Fibroblast of lung (primary cell): Measurements from ENCODE around the gene ITPKC. TPM values are rescaled to one million over a fixed set of nuclear protein-coding genes. Genes with fewer than 3 reads are reported as not detected.

Experiments
- DNase-seq, 2 donors: peaks; one replicate each; pipeline versions ENCODE4 v3.0.0 to v3.0.0-alpha.2; 2010; ENCODE audit warnings: low read depth in 2 of 2
- H2AFZ ChIP-seq: 2 replicates; pipeline ENCODE4 v1.5.1; 2012; ENCODE audit warnings: low read length, control low read depth, inconsistent platforms
- H3K27ac ChIP-seq: 2 replicates; pipeline ENCODE4 v1.5.1; 2011; ENCODE audit warnings: low read length, control low read depth; ENCODE audit not compliant: insufficient read depth
- H3K27me3 ChIP-seq: 2 replicates; pipeline ENCODE4 v1.5.1; 2011; ENCODE audit warnings: mild to moderate bottlenecking, low read length; ENCODE audit not compliant: control insufficient read depth, insufficient read depth
- H3K36me3 ChIP-seq: 2 replicates; pipeline ENCODE4 v1.5.1; 2011; ENCODE audit warnings: low read length; ENCODE audit not compliant: control insufficient read depth, insufficient read depth
- H3K4me1 ChIP-seq: 2 replicates; pipeline ENCODE4 v1.5.1; 2011; ENCODE audit warnings: low read length; ENCODE audit not compliant: control insufficient read depth, insufficient read depth; ENCODE audit errors: extremely low read depth
- H3K4me2 ChIP-seq: 2 replicates; pipeline ENCODE4 v1.5.1; 2011; ENCODE audit warnings: low read length, control low read depth; ENCODE audit not compliant: insufficient read depth; ENCODE audit errors: extremely low read depth
- H3K4me3 ChIP-seq, 4 experiments: fragments of 200-600 bp in 1 of 4; sonication (generic) in 1 of 4; replicated peaks in 1 of 4; 2 replicates each; pipeline ENCODE4 v1.5.1; 2011 to 2016; ENCODE audit warnings: low read length in 4 of 4, low read depth in 3 of 4, mild to moderate bottlenecking in 3 of 4, control low read depth in 2 of 4, inconsistent platforms in 1 of 4, mixed read lengths in 1 of 4; ENCODE audit not compliant: insufficient read depth in 1 of 4; ENCODE audit errors: control extremely low read depth in 1 of 4
- H3K79me2 ChIP-seq: 2 replicates; pipeline ENCODE4 v1.5.1; 2012; ENCODE audit warnings: mild to moderate bottlenecking, low read length, inconsistent platforms; ENCODE audit not compliant: control insufficient read depth, insufficient read depth
- H3K9ac ChIP-seq: 2 replicates; pipeline ENCODE4 v1.5.1; 2011; ENCODE audit warnings: mild to moderate bottlenecking, low read length, control low read depth; ENCODE audit not compliant: insufficient read depth
- H3K9me3 ChIP-seq: 2 replicates; pipeline ENCODE4 v1.5.1; 2012; ENCODE audit warnings: low read depth, low read length; ENCODE audit not compliant: control insufficient read depth, insufficient read depth
- H4K20me1 ChIP-seq: 2 replicates; pipeline ENCODE4 v1.5.1; 2011; ENCODE audit warnings: low read length; ENCODE audit not compliant: control insufficient read depth, insufficient read depth; ENCODE audit errors: extremely low read depth
- EZH2 ChIP-seq: IDR thresholded peaks from 2 replicates; pipeline ENCODE4 v1.5.1; 2012; ENCODE audit warnings: low read length, control low read depth, mild to moderate bottlenecking; ENCODE audit errors: missing control alignments
- polyA plus RNA-seq, 2 donors: library from polyadenylated mRNA; depleted of rRNA in 1 of 2; stranded (reverse) in 1 of 2; unstranded in 1 of 2; fragments of >200 nt; gene quantifications; 2 replicates each; pipeline ENCODE4 v1.2.1, GENCODE V29; 2011 to 2012; ENCODE audit warnings: missing spikeins in 1 of 2
- total RNA-seq: library from RNA; depleted of rRNA; stranded (reverse); fragments of >200 nt; gene quantifications from 2 replicates; pipeline ENCODE4 v1.2.1, GENCODE V29; 2014
- TF ChIP-seq, protein P1 (sequence below), 2 donors: IDR thresholded peaks in 1 of 2; conservative IDR thresholded peaks in 1 of 2; 1 replicate in 1 of 2; 2 replicates in 1 of 2; pipeline ENCODE4 v1.5.1; 2011 to 2012; ENCODE audit warnings: low read length in 2 of 2, control low read depth in 1 of 2, inconsistent platforms in 1 of 2, low read depth in 1 of 2, mild to moderate bottlenecking in 1 of 2

Gene ITPKC
- total and polyA plus RNA-seq, 2 donors (not counting 1 experiment from before 2014, with no cell fraction given) = 6.5 to 23.1 TPM

DNA sequence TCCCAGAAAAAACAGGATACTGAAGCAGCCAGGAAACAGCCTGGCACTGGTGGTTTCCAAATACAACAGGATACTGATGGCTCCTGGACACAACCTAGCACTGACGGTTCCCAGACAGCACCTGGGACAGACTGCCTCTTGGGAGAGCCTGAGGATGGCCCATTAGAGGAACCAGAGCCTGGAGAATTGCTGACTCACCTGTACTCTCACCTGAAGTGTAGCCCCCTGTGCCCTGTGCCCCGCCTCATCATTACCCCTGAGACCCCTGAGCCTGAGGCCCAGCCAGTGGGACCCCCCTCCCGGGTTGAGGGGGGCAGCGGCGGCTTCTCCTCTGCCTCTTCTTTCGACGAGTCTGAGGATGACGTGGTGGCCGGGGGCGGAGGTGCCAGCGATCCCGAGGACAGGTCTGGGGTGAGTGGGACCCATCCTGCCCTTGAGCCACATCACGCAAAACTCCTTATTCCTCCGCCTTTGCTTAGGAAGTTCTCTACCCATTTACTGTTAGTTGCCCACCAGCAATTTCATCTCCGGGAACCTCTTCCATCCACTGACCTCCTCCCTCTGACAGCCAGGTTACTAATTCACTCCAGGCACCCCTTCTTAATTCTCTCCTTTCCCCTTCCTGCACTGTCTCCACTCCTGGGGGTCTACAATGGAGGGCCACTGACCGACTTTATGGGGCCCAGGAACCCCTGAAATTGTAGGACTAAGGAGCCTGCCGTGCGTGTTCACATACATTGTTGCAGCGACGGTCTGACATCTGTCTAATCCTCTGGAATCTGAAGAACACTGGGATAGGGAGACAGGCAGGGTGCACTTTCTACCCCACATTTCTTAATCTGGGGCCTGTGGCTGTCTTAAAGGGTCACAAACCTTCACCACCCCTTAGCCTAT, 1.2 kb downstream of the ITPKC start:
- Histone ChIP-seq H3K4me1 (peaks cover 8% of the 10 kb centered on the region), H3K27ac (peak overlapping the region; percentile 98), H3K36me3 (no peaks in the 10 kb centered on the region), H3K9ac (peak overlapping the region; percentile 86), H2AFZ (no peak overlapping the region), H3K79me2 (peaks cover 46% of the 10 kb centered on the region), H4K20me1 (no peaks in the 10 kb centered on the region), H3K9me3 (no peaks in the 10 kb centered on the region), H3K4me3 (peak overlapping the region; percentile 70 to 94 (median 78)), H3K27me3 (no peaks in the 10 kb centered on the region), H3K4me2 (peak overlapping the region; percentile 92)
- TF ChIP-seq, protein P1, sequence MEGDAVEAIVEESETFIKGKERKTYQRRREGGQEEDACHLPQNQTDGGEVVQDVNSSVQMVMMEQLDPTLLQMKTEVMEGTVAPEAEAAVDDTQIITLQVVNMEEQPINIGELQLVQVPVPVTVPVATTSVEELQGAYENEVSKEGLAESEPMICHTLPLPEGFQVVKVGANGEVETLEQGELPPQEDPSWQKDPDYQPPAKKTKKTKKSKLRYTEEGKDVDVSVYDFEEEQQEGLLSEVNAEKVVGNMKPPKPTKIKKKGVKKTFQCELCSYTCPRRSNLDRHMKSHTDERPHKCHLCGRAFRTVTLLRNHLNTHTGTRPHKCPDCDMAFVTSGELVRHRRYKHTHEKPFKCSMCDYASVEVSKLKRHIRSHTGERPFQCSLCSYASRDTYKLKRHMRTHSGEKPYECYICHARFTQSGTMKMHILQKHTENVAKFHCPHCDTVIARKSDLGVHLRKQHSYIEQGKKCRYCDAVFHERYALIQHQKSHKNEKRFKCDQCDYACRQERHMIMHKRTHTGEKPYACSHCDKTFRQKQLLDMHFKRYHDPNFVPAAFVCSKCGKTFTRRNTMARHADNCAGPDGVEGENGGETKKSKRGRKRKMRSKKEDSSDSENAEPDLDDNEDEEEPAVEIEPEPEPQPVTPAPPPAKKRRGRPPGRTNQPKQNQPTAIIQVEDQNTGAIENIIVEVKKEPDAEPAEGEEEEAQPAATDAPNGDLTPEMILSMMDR (conservative IDR thresholded peaks at IDR 0.05 in 1 of 2, IDR thresholded peaks at IDR 0.05 in 1 of 2; ENCODE audit: low read depth in 1 of 2, low read length in 2 of 2) = no peak
- no peak for TF ChIP-seq EZH2
- peak; percentile 10 to 31 for DNase-seq

DNA sequence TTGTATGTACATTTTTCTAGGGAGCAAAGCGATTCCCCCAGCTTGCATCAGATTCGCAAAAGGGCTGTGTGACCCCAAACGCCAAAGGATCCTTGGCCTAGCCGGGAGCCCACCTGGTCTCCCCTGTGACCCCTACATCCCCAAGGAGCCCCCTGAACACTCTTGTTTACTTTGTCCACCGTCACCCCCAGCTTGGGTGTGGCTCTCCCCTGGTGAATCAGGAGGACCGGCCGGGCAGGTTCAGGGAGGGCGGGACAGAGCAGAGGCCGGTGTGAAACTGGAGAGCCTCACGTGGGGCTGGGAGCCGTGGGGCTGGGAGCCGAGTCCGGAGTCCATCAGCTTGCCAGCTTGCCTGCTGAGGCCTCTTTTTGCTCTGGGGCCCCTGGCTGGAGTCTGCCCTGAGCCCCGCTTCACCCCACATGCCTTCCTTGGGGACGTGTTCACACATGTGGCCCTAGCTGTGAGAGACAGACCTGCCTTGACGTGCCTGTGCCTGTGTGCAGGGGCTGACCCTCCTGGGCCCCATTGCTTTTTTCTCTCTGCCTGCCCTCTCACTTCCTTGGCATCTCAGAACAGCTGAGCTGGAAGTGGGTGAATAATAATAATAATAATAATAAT, 2.0 kb downstream of the ITPKC start:
- H3K9me3 ChIP-seq = no peaks in the 10 kb centered on the region
- H4K20me1 ChIP-seq = no peaks in the 10 kb centered on the region
- H3K4me2 ChIP-seq = peak overlapping the region; percentile 92
- H3K4me1 ChIP-seq = peaks cover 8% of the 10 kb centered on the region
- H3K79me2 ChIP-seq = peaks cover 50% of the 10 kb centered on the region
- peak overlapping the region; percentile 70 to 94 (median 78) for H3K4me3 ChIP-seq
- H3K9ac ChIP-seq = peak overlapping the region; percentile 86
- no peak overlapping the region for H2AFZ ChIP-seq
- H3K27me3 ChIP-seq = no peaks in the 10 kb centered on the region
- peak overlapping the region; percentile 98 for H3K27ac ChIP-seq
- no peak for TF ChIP-seq EZH2
- TF ChIP-seq, protein P1 (conservative IDR thresholded peaks at IDR 0.05 in 1 of 2, IDR thresholded peaks at IDR 0.05 in 1 of 2; ENCODE audit: low read depth in 1 of 2, low read length in 2 of 2) = no peak
- H3K36me3 ChIP-seq = no peaks in the 10 kb centered on the region
- DNase-seq = peak; percentile 54 to 64

DNA sequence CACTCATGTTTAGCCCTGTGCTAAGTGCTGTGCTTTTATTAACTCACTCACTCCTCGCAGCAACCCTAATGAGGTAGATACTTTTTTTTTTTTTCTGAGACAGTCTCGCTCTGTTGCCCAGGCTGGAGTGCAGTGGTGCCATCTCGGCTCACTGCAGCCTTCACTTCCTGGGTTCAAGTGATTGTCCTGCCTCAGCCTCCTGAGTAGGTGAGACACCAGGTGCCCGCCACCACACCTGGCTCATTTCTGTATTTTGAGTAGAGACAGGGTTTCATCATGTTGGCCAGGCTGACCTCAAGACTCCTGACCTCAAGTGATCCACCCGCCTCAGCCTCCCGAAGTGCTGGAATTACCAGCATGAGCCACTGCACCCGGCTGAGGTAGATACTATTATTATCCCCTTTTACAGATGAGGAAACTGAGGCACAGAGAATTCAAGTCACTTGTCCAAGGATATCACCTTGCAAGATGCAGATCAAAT, 2.5 kb downstream of the ITPKC start:
- peak overlapping the region; percentile 86 for H3K9ac ChIP-seq
- H3K27me3 ChIP-seq = no peaks in the 10 kb centered on the region
- no peak overlapping the region for H2AFZ ChIP-seq
- peak overlapping the region; percentile 98 for H3K27ac ChIP-seq
- H3K4me3 ChIP-seq = peak overlapping the region; percentile 70 to 94 (median 78)
- no peak for DNase-seq
- no peaks in the 10 kb centered on the region for H3K36me3 ChIP-seq
- H3K9me3 ChIP-seq = no peaks in the 10 kb centered on the region
- H3K4me1 ChIP-seq = peaks cover 8% of the 10 kb centered on the region
- peak overlapping the region; percentile 92 for H3K4me2 ChIP-seq
- H3K79me2 ChIP-seq = peaks cover 56% of the 10 kb centered on the region
- no peak for TF ChIP-seq EZH2
- TF ChIP-seq, protein P1 (conservative IDR thresholded peaks at IDR 0.05 in 1 of 2, IDR thresholded peaks at IDR 0.05 in 1 of 2; ENCODE audit: low read depth in 1 of 2, low read length in 2 of 2) = no peak
- H4K20me1 ChIP-seq = no peaks in the 10 kb centered on the region
